NCI-H2171 (cell line): ENCODE data around the gene CCDC12.

Experiments
- DNase-seq: peaks from one replicate; lab custom pipeline; 2025; lab: John Stamatoyannopoulos, UW

CCDC12 gene

GRCh38 chr3:46995901-46996562 lies 19.5 kb upstream of the CCDC12 start:
- DNase-seq = no peak

- DNase-seq = no peak
These were observed 18.5 kb upstream of the CCDC12 start for GRCh38 chr3:46994801-46995731.

GRCh38 chr3:46993986-46994385 lies 17.4 kb upstream of the CCDC12 start:
- DNase-seq = no peak

GRCh38 chr3:46993292-46993691 lies 16.7 kb upstream of the CCDC12 start:
- DNase-seq = no peak

- no peak for DNase-seq
These were observed 15.7 kb upstream of the CCDC12 start for GRCh38 chr3:46992231-46992630.

- DNase-seq = no peak
These were observed 15.0 kb upstream of the CCDC12 start for GRCh38 chr3:46991406-46992165.

GRCh38 chr3:46990573-46991374 lies 14.2 kb upstream of the CCDC12 start:
- DNase-seq = no peak

GRCh38 chr3:46989146-46989810 lies 12.7 kb upstream of the CCDC12 start:
- DNase-seq = no peak

GRCh38 chr3:46988616-46989015 lies 12.1 kb upstream of the CCDC12 start:
- DNase-seq = no peak

- no peak for DNase-seq
These were observed 11.3 kb upstream of the CCDC12 start for GRCh38 chr3:46987743-46988401.

GRCh38 chr3:46987319-46987742 lies 10.8 kb upstream of the CCDC12 start:
- no peak for DNase-seq

GRCh38 chr3:46986782-46987310 lies 10.3 kb upstream of the CCDC12 start:
- no peak for DNase-seq

- DNase-seq = no peak
These were observed 9.6 kb upstream of the CCDC12 start for GRCh38 chr3:46986055-46986730.

GRCh38 chr3:46985588-46985987 lies 9.0 kb upstream of the CCDC12 start:
- DNase-seq = no peak

GRCh38 chr3:46984591-46985459 lies 8.3 kb upstream of the CCDC12 start:
- DNase-seq = no peak

- DNase-seq = no peak
These were observed 6.0 kb upstream of the CCDC12 start for GRCh38 chr3:46982546-46982945.

- no peak for DNase-seq
These were observed 5.5 kb upstream of the CCDC12 start for GRCh38 chr3:46981932-46982471.

- no peak for DNase-seq
These were observed 3.5 kb upstream of the CCDC12 start for GRCh38 chr3:46979958-46980497.
